Measurements from ENCODE around the gene MYO1A. TPM values are rescaled to one million over a fixed set of nuclear protein-coding genes. Genes with fewer than 3 reads are reported as not detected.

MYO1A gene
- total and polyA plus RNA-seq, 2 of the 13 experiments (the other 11 are each of a cell fraction or from before 2014, with no cell fraction given) = 5.3 to 6.0 TPM

DNA sequence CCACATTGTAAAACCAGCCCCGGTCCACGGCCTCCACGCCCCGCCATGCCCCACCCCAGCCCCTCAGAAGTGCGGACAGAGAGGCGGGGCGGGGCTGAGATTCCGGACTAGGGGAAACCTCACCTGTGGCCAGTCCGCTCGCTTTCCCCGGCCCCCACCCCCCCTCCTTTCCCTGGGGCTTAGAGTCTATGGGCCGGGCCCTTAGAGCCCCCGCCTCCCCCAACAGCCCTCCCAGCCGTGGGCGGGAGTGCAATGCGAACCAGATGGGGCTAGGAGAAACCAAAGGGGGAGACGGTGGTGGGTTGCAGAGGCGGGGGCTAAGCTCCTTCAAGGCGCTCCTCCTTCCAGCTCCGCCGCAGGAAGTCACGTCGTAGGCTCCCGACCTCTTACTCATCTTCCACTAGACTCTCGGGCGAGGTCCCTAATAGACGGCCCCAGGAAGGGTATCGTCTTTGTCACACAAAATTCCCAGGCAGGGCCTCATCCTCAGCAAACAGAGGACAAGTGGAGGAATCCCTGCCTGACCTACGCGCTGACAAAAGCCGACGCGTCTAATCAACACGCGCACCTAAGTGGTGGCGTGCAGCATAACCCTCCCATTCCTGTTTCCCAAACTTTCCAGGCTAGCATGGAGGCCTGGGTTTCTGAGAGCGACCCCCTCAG lies 37.9 kb upstream of the MYO1A start (continued):
- TF ChIP-seq ZEB1 (IDR thresholded peaks at IDR 0.05; ENCODE audit: insufficient replicate concordance, low read depth) (peak; percentile 64), WIZ (CRISPR knock-in tag; IDR thresholded peaks at IDR 0.05) (0 out of 2 replicates have a peak, but pooled peaks have one; percentile 12), NR2F6 (IDR thresholded peaks at IDR 0.05) (no peak), NR2F6 (CRISPR knock-in tag; IDR thresholded peaks at IDR 0.05) (peak; percentile 22; the same call in 1 of the 2 replicates), ZNF510 (CRISPR knock-in tag; IDR thresholded peaks at IDR 0.05; ENCODE audit: low read depth) (peak; percentile 43; the same call in 1 of the 2 replicates), ZNF891 (CRISPR knock-in tag; IDR thresholded peaks at IDR 0.05) (peak; percentile 70; the same call in 1 of the 2 replicates), GABPB1 (CRISPR knock-in tag; IDR thresholded peaks at IDR 0.05) (peak; percentile 50; the same call in 1 of the 2 replicates), ZNF343 (CRISPR knock-in tag; IDR thresholded peaks at IDR 0.05) (0 out of 2 replicates have a peak, but pooled peaks have one; percentile 45), ZNF605 (CRISPR knock-in tag; IDR thresholded peaks at IDR 0.05) (peak; percentile 5; the same call in 1 of the 2 replicates), SAP130 (CRISPR knock-in tag; IDR thresholded peaks at IDR 0.05; ENCODE audit: low read depth) (peak; percentile 55), ZFP41 (CRISPR knock-in tag; IDR thresholded peaks at IDR 0.05; ENCODE audit: borderline replicate concordance) (0 out of 2 replicates have a peak, but pooled peaks have one; percentile 27), CREB1 (IDR thresholded peaks at IDR 0.05) (no peak), CREB1 (CRISPR knock-in tag; IDR thresholded peaks at IDR 0.05) (peak; percentile 50; the same call in 1 of the 2 replicates), PATZ1 (CRISPR knock-in tag; IDR thresholded peaks at IDR 0.05) (peak; percentile 86), UBTF (CRISPR knock-in tag; IDR thresholded peaks at IDR 0.05) (0 out of 2 replicates have a peak, but pooled peaks have one; percentile 6), HNF1A (IDR thresholded peaks at IDR 0.05; ENCODE audit: low read depth) (no peak), HNF1A (CRISPR knock-in tag; IDR thresholded peaks at IDR 0.05; ENCODE audit: borderline replicate concordance) (peak; percentile 33; the same call in 1 of the 2 replicates), ESRRA (CRISPR knock-in tag; IDR thresholded peaks at IDR 0.05; ENCODE audit: low read depth) (0 out of 2 replicates have a peak, but pooled peaks have one; percentile 22), ZNF230 (CRISPR knock-in tag; IDR thresholded peaks at IDR 0.05) (0 out of 2 replicates have a peak, but pooled peaks have one; percentile 11), ZNF790 (CRISPR knock-in tag; IDR thresholded peaks at IDR 0.05; ENCODE audit: borderline replicate concordance) (no peak)

Data from HepG2 (cell line).